Prostate gland (tissue), 2 donors: Measurements from ENCODE around the gene CSMD2. TPM values are rescaled to one million over a fixed set of nuclear protein-coding genes. Genes with fewer than 3 reads are reported as not detected.

Experiments used
- DNase-seq: peaks from one replicate; pipeline ENCODE4 v3.0.0-alpha.2; 2019; ENCODE audit warnings: low spot score
- H3K27ac ChIP-seq, 2 donors: fragments of 200-600 bp; sonication (generic); 2 replicates each; pipeline ENCODE4 v1.5.1; 2017 to 2019
- H3K27me3 ChIP-seq: fragments of 200-600 bp; sonication (generic); replicated peaks from 2 replicates; pipeline ENCODE4 v1.5.1; 2019; ENCODE audit not compliant: insufficient read depth
- H3K36me3 ChIP-seq, 2 donors: fragments of 200-600 bp; sonication (generic); 1 replicate in 1 of 2; 2 replicates in 1 of 2; pipeline versions ENCODE4 v1.5.1 to v1.8.1; 2017 to 2019
- H3K4me1 ChIP-seq: fragments of 200-600 bp; sonication (generic); replicated peaks from 2 replicates; pipeline ENCODE4 v1.5.1; 2019
- H3K4me3 ChIP-seq, 2 donors: fragments of 200-600 bp; sonication (generic); 2 replicates each; pipeline ENCODE4 v1.5.1; 2017 to 2019
- H3K9me3 ChIP-seq: fragments of 200-600 bp; sonication (generic); 2 replicates; pipeline ENCODE4 v1.5.1; 2017
- CTCF ChIP-seq, 4 experiments: fragments of 200-600 bp in 2 of 4; fragments of 450-650 bp in 2 of 4; sonication (generic) in 2 of 4; IDR thresholded peaks; 1 replicate in 3 of 4; 2 replicates in 1 of 4; pipeline ENCODE4 v1.5.1; 2016 to 2019; ENCODE audit warnings: antibody characterized with exemption in 4 of 4, mild to moderate bottlenecking in 2 of 4, moderate library complexity in 2 of 4
- POLR2A ChIP-seq: fragments of 450-650 bp; IDR thresholded peaks from one replicate; pipeline ENCODE4 v1.6.1; 2016; ENCODE audit warnings: antibody characterized with exemption, mild to moderate bottlenecking
- POLR2AphosphoS5 ChIP-seq: sonication (generic); formaldehyde crosslinking; IDR thresholded peaks from one replicate; pipeline ENCODE4 v1.6.1; 2017; ENCODE audit warnings: antibody characterized with exemption
- WGBS: methylation state at CpG from one replicate; pipeline ENCODE4 v1.1.5; 2018; 5-methylcytosine and 5-hydroxymethylcytosine counted together
- intact Hi-C: fragments of 100-400 bp; cut with DNase I; formaldehyde crosslinking; loops from one replicate; pipeline ENCODE4 v1.14.2; 2022
- total RNA-seq, 2 donors: library from RNA; depleted of rRNA; stranded (reverse); fragments of >200 nt; gene quantifications; one replicate each; pipeline ENCODE4 v1.1.0, GENCODE V29; 2016

CSMD2 gene
- total RNA-seq, 2 donors from 2014 or later = 0.14 to 5.5 TPM

- no peak overlapping the region for H3K4me3 ChIP-seq
- H3K27ac ChIP-seq = no peak overlapping the region
- 38% methylated on average over 3 of the region's 3 CpGs for WGBS
- DNase-seq = no peak
- H3K4me1 ChIP-seq = no peaks in the 10 kb centered on the region
- TF ChIP-seq CTCF (IDR thresholded peaks at IDR 0.05) (no peak), POLR2A (no peak), POLR2AphosphoS5 (no peak)
- no peaks in the 10 kb centered on the region for H3K36me3 ChIP-seq
- intact Hi-C loops = no loop called here
- H3K27me3 ChIP-seq = no peaks in the 10 kb centered on the region
- H3K9me3 ChIP-seq = no peaks in the 10 kb centered on the region
Observed at GRCh38 chr1:33668695-33669094, 496.3 kb downstream of the CSMD2 start.

GRCh38 chr1:33667386-33668282 lies 497.4 kb downstream of the CSMD2 start:
- H3K27me3 ChIP-seq = no peaks in the 10 kb centered on the region
- no peak overlapping the region for H3K4me3 ChIP-seq
- no peaks in the 10 kb centered on the region for H3K4me1 ChIP-seq
- no peaks in the 10 kb centered on the region for H3K9me3 ChIP-seq
- 79% methylated on average over 14 of the region's 14 CpGs for WGBS
- no peak for TF ChIP-seq POLR2AphosphoS5
- TF ChIP-seq POLR2A = no peak
- TF ChIP-seq CTCF (IDR thresholded peaks at IDR 0.05) = no peak
- H3K27ac ChIP-seq = no peak overlapping the region
- intact Hi-C loops = no loop called here
- no peak for DNase-seq
- H3K36me3 ChIP-seq = no peaks in the 10 kb centered on the region

- 82% methylated on average over 5 of the region's 5 CpGs for WGBS
- intact Hi-C loops = no loop called here
- H3K4me1 ChIP-seq = no peaks in the 10 kb centered on the region
Observed at GRCh38 chr1:33666616-33667015, 498.4 kb downstream of the CSMD2 start.

GRCh38 chr1:33661811-33662454 lies 503.1 kb downstream of the CSMD2 start:
- Histone ChIP-seq H3K4me1 (no peaks in the 10 kb centered on the region), H3K27me3 (no peaks in the 10 kb centered on the region), H3K27ac (no peak overlapping the region), H3K4me3 (no peak overlapping the region), H3K36me3 (no peaks in the 10 kb centered on the region), H3K9me3 (no peaks in the 10 kb centered on the region)
- 71% methylated on average over 6 of the region's 6 CpGs for WGBS
- intact Hi-C loops = no loop called here
- no peak for DNase-seq
- TF ChIP-seq POLR2A (no peak), POLR2AphosphoS5 (no peak), CTCF (IDR thresholded peaks at IDR 0.05) (no peak)

More at GRCh38 chr1:33666616-33667015, 498.4 kb downstream of the CSMD2 start:
- Histone ChIP-seq H3K4me3 (no peak overlapping the region), H3K36me3 (no peaks in the 10 kb centered on the region), H3K9me3 (no peaks in the 10 kb centered on the region), H3K27ac (no peak overlapping the region), H3K27me3 (no peaks in the 10 kb centered on the region)
- TF ChIP-seq CTCF (IDR thresholded peaks at IDR 0.05) (no peak), POLR2A (no peak), POLR2AphosphoS5 (no peak)
- no peak for DNase-seq
